DMS 273 (cell line): Measurements from ENCODE around the gene PLCL2.
"Not testable (repeated sequence)": the region's sequence is repeated elsewhere in the genome, so short reads cannot be mapped to it uniquely, and the experiment has no call there.

Experiments used
- DNase-seq: peaks from one replicate; lab custom pipeline; 2025; ENCODE audit not compliant: unreplicated experiment; lab: John Stamatoyannopoulos, UW

The PLCL2 gene

GRCh38 chr3:16950282-16950681, 65.5 kb downstream of the PLCL2 start:
- DNase-seq, result no peak

- no peak for DNase-seq
Observed at GRCh38 chr3:16950845-16951244, 66.1 kb downstream of the PLCL2 start.

DNA sequence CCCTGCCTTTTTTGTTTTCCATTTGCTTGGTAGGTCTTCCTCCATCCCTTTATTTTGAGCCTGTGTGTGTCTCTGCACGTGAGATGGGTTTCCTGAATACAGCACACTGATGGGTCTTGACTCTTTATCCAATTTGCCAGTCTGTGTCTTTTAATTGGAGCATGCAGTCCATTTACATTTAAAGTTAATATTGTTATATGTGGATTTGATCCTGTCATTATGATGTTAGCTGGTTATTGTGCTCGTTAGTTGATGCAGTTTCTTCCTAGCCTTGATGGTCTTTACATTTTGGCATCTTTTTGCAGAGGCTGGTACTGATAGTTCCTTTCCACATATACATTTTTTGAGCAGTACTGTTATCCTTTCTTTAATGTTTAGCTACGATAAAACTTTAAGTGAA, 73.1 kb downstream of the PLCL2 start:
- DNase-seq, result not testable (repeated sequence)

DNA sequence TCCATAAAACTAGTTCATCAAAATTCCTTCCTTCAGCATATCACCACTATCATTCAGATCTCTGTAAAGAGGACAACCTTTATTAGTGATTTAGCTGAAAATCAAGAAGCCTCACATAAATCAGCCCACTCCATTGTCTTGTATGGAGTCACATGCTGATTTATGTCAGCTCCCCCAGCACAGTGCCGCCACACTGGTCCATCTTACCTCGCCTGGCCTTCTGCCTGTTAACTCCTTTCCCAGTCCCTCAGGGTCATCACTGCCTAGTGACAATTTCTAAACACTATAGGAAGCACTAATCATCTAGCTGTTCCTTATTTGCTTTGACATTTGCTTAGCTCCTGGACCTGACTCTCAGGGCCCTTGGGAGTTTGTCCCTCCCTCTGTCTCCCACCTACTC, 75.4 kb downstream of the PLCL2 start:
- no peak for DNase-seq

GRCh38 chr3:16961621-16962205, 77.0 kb downstream of the PLCL2 start:
- no peak for DNase-seq

DNA sequence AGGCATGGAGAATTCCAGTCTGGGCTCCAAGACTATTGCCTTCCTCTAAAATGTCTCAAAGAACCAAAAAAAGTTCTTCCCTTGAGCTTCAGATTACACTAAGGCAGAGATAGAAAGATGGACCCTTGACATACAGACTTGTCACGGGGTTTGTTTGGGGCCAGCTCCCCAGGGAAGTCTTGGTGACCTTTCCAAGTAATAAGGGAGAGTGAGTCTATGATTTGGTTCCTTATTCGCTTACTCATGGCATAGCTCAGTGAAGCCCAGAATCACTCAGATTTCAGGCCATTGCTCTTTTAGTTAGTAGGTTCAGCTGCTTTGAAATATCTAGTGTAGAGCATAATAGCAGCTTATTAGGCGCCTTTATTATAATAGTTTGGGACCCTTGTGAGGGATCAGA, 90.3 kb downstream of the PLCL2 start:
- no peak for DNase-seq

DNA sequence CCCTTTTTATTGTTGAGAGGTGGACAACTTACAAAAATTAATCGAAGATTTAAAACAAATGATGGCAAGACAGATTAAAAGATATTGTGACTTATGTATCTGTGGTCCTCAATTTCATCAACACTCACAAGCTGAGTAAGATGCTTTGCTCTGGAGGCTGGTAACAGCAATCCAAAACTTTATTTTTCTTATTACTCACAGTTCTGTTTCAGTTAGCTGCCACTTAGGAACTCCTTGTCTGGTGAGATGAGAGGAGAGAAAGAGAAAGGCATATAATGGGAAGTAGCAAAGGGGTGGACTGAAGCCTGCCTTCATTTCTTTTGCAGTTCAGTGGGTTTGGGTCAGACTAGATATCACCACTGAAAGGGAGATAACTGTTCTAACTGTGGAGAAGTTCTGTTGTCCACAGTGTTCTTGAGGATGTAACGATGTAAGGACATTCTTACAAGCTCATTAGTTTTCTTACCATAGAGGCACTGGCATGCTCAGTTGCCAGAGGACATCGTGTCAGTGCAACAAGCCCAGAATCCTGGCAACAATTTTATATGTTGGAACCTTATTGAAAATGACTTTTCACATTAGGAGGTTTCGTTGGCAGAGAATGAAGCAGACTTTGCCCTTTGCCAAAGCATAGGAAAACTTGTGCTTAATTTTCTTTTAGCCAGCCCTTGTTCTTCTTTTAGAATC, 93.6 kb downstream of the PLCL2 start:
- no peak for DNase-seq

DNA sequence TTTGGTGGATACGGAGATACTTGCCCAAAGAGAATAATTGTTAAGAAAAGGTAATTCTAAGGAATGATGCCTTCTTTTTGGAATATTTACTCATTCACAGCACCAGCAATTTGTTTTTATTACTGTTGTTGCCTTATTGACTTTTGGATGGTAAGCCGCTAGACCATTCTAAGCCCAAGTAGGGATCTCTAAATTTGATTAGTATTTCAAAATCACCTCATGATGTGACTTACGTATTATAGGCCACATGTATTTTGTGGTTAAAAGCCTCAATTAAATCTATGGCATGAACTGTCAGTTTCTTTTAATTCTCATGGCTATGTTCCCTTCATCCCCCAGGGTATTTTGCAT, 94.1 kb downstream of the PLCL2 start:
- no peak for DNase-seq

- DNase-seq, result not testable (repeated sequence)
Observed at GRCh38 chr3:16979769-16980515, 95.2 kb downstream of the PLCL2 start.

GRCh38 chr3:16980526-16980925, 95.8 kb downstream of the PLCL2 start:
- DNase-seq, result not testable (repeated sequence)

- no peak for DNase-seq
Observed at GRCh38 chr3:16982460-16982859, 97.7 kb downstream of the PLCL2 start.

- DNase-seq, result no peak
Observed at GRCh38 chr3:16985608-16986007, 100.9 kb downstream of the PLCL2 start.

GRCh38 chr3:16987141-16987540, 102.4 kb downstream of the PLCL2 start:
- no peak for DNase-seq

DNA sequence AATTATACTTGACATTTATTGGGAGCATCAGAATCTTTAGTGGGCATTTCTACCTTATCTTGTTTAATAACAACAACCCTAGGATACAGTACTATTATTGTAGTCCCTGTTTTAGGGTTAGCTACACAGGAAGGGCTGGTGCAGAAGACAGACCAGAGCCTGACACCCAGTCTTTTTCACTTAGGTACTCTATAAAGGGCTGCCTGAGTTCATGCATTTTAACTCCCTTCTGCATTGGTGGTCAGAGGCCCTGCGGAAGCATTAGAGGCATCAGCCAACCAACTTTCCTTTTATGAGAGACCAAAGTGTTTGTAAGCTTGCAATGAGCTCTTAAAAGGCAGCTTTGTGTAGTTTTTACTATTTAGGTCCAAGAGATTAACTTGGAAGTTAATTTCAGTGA, 105.4 kb downstream of the PLCL2 start:
- no peak for DNase-seq

GRCh38 chr3:16992198-16992597, 107.4 kb downstream of the PLCL2 start:
- DNase-seq, result no peak

DNA sequence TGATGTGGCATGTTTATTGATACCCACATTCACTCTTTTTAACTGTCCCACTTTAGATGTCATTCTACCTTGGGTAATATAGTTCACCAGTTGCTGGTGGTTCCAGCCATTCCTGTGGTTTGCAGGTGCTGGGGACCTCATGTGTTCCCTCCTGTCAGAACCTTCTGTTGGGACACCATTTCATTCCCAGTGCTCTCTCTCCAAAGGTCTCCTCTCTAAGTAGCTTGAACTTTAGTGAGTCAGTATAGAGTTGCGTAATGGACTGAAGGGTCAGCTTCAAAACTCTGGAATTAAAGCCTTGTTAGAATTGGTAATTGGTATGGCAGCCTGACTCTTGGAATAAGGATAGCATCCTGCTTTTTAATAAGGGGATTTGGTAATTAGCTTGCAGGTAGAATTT, 108.5 kb downstream of the PLCL2 start:
- no peak for DNase-seq

DNA sequence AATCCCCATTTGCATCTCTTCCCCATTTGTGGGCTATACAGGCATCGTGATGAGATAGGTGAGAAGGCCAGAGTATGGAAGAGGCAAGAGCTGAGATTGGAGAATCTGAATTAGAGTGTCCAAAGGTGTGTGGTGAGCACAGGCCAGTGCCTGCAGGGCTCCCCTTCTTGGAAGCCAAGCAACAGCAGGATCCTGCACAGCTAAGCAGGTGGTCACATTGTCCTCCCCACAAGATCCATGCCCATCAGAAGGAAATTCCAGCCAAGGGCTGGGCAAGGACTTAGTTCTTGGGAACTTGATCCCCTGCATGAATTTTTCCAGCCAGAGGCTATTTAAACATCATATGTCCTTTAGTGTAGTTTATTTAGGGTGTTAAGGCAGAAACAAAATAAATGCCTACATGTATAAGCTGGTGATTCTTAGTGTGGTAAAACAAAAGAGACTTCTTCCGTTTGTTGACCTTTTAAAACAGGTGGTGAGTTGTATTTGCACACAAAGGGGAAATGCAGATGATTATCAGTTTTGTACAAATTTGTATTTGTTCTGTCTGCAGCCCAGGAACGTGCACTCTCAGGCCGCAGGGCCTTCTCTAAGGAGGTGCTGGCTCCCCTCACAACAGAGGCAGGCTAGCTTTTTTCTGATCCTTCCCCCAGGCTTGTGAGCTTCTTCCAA, 110.2 kb downstream of the PLCL2 start:
- no peak for DNase-seq

DNA sequence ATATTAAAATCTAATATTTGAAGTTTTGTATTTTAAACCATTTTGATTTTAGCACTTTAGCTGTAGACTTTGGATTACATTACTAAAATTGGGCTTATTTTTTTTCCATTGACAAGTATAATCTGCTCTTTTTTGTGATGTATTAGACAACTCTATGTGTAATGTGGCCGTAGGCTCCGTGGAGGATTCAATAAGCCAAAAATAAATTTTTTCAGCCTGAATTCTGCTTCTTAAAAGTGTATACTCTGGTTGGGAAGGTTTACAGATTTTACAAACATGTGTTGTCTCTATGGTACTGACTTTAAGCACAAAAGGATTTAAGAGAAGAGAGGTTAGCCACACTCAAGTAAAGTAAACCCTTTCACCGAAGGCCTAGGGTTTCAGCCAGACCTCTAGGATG, 110.8 kb downstream of the PLCL2 start:
- no peak for DNase-seq

DNA sequence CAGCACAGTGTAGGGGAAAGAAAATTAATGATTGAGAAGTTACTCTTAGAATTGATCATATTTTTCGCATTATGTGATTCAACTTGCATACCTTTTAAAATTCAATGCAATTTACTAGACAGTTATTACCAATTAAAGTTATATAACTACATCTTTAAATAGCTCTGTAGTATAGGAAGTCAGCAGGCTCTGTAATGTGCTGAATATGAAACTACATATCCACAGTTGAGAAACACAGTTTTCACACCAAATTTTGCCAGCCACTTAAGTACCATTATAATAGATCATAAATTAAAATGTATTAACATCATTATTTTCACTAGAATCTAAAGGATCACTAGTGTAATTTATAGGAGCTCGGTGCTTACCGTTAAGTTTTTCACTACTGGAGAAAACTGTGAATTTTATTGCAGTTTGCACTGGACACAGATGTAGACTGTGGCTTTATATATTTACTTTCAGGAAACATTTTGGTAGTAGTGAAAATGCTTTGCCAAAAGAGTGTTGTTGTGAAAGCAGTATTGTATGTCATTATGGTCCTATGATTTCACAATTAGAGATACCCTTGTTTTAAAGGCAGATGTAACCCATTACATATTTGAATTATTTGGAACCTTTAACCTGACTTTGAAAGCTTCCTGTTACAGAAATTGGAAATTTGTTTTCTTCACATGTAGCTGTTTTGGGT, 113.6 kb downstream of the PLCL2 start:
- DNase-seq, result no peak

DNA sequence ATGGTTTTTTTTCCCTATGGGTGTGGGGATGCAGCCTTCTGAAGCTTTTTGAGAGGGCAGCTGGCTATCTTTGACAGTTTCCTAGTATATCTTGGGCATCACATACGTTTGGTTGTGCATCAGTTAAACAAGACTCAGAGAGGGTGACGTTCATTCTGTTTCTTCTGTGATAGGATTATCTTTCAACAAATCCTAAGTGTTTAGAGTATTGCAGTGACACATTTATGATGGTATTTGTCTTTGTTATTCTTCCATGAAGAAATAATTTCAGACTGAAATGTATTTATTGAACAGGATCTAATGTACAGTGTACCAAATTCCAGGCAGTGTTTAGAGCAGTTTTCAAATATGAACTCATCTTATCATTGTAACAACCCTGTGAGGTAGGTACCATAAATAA, 114.4 kb downstream of the PLCL2 start:
- no peak for DNase-seq

DNA sequence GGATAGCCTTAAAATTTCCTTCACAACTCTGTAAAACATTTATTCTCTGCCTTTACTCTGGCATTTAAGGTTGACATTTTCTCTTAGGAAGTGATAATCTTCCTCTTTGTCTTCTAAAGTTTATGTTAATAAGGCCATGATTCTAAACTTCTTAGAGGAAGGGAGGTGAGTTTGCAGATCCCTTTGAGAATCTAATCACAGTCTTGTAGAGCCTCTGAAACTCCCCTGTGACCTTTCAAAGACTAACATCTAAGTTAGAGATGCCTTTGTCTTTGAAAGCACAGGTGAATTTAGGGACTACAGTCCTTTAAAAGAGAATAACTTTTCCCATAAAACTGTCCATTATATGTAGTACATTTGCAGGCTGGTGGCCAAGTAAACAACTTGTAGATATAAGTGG, 115.1 kb downstream of the PLCL2 start:
- no peak for DNase-seq
